HG02840 (cell line): ENCODE data around the gene MSI2.

Source experiments
- ATAC-seq: cut with Tn5 transposase; IDR thresholded peaks from one replicate; pipeline ENCODE4 v1.9.1; 2021; ENCODE audit warnings: mild to moderate bottlenecking, moderate library complexity, moderate number of reproducible peaks; ENCODE audit not compliant: unreplicated experiment, low FRiP score

The MSI2 gene

GRCh38 chr17:57601143-57601735 is 344.9 kb downstream of the MSI2 start:
- ATAC-seq, result no peak

- ATAC-seq, result no peak
Observed at GRCh38 chr17:57602896-57603295, 346.6 kb downstream of the MSI2 start.

DNA sequence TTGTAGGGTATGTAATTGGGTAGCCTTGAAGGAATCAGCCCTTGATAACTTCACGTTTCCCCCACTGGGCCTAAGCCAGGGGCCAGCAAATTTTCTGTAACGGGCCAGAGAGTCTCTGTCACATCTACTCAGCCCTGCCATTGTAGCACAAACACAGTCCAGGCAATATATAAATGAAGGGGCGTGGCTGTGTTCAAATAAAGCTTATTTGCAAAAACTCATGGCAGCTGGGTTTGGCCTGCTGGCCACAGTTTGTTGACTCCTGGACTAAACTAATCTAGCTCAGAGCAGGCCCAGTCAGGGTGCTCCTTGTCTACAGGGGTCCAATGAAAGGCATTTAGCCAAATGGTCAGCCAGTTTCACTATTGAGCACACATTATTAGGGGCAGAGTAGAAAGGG is 347.2 kb downstream of the MSI2 start:
- no peak for ATAC-seq

DNA sequence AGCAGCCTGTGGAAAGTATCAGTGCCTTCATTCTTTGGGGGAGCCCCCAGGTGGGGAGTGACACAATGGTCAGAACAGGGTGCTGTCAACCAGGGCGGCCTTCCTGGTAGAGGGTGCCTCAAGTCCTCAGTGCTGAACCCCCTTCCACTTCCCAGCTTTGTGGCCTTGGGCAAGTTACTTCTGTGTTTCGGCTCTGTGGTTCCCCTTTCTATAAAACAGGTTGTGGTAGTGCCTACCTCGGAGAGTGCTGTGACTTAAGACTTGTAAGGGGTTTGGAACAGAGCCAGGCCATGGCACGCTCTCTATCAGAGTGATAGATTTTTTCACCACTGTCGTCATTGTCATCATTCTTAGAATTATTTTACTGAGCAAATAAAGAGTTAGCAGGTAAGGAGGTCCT is 347.7 kb downstream of the MSI2 start:
- ATAC-seq, result no peak

- no peak for ATAC-seq
Observed at GRCh38 chr17:57604771-57605674, 348.7 kb downstream of the MSI2 start.

- no peak for ATAC-seq
Observed at GRCh38 chr17:57605675-57606105, 349.4 kb downstream of the MSI2 start.

GRCh38 chr17:57606111-57606875 is 350.0 kb downstream of the MSI2 start:
- ATAC-seq, result no peak

- ATAC-seq, result no peak
Observed at GRCh38 chr17:57607553-57608120, 351.3 kb downstream of the MSI2 start.

DNA sequence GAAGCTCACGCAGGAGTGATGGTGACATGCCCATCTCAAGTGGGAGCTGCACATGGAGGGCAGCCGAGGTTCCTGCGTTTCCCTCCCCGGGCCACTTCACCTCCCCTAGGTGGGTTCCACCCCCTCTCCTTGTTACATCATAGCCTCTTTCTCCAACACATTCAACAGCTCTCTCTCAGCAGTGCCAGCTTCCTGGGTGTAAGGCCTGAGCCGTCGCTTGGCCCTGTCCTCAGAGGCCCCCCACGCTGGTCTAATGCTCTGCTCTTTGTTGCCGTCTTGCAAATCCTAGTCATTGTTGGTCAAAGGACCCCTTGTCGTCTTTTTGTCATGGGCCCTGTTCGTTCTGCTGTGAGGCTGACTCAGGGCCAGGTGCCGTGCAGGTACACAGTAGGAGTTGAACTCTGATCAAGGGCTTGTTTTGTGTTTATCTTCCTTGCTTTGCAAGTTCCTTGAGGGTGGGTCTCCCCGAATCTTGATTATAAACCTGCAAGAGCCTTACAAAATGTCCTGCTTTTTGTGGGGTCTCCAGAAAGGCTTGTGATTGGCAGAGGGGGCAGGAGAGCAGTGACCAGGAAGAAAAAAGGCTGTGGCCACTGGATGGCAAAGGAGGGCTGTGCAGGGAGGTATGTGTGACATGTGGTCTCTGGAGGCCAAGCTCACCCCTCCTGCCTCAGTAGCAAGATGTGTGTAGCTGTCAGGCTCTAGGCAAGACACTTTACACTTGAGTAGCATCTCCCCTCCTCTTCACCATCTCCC is 352.2 kb downstream of the MSI2 start:
- ATAC-seq, result no peak

DNA sequence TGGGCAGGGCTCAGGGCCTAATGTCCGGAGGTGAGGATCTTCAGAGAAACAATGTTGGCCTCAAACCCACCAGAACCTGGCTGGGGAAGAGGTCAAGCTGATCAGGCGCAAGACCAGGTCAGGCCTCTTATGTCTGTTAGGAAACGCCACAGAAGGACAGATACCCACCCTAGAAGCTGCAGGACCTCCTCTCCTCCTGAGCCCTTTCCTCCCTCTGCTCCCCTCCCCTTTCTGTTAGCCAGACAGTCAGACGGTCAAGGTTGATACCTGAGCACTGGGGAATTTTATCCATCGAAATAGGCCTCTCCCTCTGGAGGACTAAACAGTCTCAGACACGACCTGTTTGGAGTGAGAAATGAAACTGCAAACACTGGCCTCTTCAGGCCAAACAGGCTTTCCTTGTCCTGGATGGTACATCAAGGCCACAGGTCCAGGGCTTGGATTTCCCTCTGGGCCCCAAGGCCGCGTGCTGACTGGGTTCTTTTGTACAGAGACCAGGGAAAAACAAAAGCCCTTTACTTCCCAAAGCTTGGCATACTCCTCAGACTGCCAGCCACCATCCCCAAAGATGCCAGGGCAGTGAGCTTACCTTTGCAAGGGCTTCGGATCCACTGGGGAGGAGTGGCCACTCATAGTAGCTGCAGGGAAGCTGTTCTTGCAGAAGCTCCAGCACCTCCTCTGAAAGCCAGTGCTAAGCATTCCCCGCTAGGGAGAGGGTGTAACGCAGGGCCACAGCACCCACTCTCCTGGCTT is 353.0 kb downstream of the MSI2 start:
- no peak for ATAC-seq

GRCh38 chr17:57609878-57610270 is 353.6 kb downstream of the MSI2 start:
- ATAC-seq, result no peak

DNA sequence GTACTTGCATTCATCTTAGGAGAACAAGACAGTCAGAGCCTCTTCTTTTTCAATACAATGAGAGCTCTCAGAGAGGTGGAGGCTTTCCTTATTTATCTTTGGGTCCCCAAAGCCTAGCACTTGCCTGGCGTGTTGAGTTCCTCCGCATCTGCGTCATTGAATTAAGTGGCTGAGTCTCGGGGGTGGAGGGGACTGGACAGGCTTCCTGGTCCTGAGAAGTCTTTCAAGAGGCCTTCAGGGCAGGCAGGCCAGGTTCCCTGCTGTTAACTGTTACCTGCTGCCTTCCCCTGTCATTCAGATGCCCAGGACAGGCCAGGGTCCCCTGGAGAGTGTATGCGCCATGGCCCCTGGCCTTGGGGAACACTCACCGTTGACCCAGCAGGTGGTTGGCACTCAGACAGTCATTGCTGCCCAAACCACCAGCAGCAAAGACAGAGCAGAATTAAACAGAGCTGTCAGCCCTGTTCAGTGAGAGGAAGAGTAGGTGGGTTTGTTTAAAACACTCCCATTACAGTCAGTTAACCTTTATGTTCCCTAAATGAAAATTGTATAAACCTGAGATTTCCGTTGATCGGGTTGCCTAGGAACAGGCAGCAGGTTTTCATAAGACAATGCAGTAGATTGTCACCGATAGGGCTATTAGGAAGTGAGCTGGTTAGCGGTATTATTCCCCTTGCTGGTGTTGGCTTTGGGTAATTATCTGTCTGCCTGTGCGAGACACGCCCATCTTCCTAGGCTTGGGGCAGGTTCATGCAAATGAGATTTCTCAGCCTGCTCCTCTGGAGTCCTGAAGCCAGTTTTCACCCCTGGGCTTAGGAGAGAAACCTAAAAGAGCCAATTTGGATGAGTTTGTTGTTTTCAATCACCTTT is 356.1 kb downstream of the MSI2 start:
- no peak for ATAC-seq

DNA sequence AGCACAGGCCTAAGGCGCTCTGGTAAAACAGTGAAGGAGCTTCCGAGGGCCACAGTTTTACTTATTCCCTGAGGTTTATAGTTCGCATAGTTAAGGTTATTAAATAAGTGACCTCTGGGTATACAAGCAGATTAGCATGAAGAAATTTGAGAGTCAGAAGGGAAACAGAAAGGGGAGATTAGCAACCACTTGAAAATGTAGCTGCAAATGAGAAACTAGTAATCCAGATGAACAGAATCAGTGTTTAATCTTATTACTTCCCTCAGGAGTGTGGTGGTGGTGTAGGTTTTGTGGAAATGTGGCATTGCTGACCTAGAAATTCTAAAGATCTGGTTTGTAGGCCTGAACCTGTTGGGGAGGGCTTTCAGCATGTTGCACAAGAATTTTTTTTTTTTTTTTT is 358.4 kb downstream of the MSI2 start:
- ATAC-seq, result no peak

DNA sequence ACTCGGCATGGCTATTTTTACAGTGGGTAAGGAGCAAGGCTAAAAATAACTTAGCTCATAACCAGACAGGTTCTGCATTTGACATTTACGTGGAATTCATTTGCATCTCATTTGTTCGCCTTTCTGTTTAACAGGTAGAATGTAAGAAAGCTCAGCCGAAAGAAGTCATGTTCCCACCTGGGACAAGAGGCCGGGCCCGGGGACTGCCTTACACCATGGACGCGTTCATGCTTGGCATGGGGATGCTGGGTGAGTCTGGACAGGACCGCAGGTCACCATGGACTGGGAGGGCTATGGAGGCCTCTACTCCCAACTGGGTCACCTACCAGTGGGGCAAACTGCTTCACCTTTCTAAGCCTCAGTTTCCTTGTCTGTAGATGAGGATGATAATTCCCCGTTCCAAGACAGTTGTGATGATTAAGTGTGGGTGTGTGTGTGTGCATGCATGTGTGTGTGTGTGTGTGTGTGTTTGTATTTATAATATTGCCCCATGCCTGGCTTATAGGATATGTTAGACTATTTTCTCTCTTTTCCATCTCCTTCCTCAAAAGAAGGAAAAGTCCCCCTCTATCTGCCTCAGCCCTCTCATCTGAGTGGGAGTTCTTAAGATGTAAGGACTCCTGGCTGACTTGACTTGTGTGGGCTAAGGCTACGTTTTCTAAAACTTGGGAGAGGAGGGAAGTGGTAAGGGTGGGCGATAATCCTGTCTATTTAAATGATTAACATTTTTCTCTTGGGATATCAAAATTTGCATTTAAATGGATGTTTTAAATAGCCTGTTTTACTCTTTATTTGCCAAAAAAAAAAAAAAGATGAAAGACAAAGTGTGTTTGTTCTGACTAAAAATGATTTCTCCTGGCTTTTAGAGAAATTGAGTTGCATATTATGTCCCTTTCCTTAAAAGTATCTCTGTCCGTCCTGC is 359.8 kb downstream of the MSI2 start:
- ATAC-seq, result no peak

DNA sequence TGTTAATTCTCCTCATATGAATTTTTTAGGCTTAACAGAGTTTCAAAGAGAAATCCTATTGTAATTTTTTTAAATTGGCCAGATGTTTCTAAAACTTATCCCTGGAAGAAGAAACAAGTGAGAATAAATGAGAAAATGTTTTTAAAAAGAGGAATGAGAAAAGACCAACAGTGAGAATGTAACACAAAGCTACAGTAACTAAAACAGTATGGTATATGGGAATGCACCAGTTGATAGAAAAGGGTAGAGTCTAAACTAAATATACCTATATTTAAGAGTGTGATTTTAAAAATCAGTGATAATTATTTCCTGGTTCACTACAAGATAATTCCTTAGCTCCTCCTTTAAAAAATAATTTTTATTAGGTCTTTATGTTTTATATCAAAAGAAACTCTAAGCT is 360.9 kb downstream of the MSI2 start:
- ATAC-seq, result no peak

DNA sequence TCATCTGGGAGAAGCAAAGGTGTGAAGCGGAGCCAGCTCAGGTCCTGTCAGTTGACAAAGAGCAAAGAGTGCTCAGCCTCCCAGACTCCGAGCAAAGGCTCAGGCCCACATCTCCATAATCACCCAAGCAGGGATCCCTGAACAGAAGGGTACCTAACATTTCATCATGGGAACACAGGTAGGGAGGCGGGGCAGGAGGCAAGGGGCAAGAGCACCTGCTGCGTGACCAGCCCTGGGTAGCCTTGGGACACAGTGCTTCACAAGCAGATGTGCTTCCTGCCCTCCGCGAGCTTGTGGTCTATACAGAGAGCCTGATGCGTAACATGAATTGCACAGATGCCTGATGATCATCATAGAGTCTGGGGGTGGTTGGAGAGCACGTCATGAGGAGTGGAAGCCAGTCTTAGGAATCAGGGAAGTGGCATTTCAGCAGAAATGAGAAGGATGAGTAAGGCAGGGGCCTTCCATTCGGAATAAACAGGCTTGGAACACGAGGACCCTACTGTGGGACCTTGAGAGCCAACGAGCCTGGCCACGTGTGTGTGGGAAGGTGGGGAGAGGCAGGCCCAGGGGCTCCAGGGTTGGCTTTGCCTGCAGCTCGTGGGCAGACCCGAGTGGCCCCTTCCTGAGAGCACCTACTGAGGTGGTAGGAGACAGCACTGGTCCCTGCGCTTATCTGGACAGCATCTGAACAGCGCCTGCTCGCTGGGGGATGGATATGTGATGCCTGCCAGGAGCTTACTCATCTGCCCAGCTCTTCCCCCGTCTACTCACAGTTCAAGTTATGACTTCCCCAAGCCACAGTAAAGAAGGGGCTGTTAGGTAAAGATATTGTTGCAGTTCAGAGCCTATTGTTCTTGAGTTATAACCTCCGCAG is 363.0 kb downstream of the MSI2 start:
- ATAC-seq, result no peak

GRCh38 chr17:57620576-57620975 is 364.3 kb downstream of the MSI2 start:
- ATAC-seq, result no peak
